Common myeloid progenitor, CD34-positive (primary cell): ENCODE data around the gene TSPAN17.

ENCODE experiments used
- CTCF ChIA-PET: fragments of 350-600 bp; sonication (Branson Sonifier 250); formaldehyde crosslinking; loops from one replicate; lab custom pipeline; 2021; ENCODE audit warnings: antibody characterized with exemption; lab: Charles Lee
- POLR2A ChIA-PET: fragments of 350-600 bp; sonication (Branson Sonifier 250); formaldehyde crosslinking; loops from one replicate; lab custom pipeline; 2021; ENCODE audit warnings: antibody characterized with exemption; lab: Charles Lee
- DNase-seq, 3 donors: peaks; one replicate each; pipeline versions ENCODE4 v3.0.0 to v3.0.0-alpha.2; 2013
- H3K27ac ChIP-seq, 2 experiments: 1 replicate in 1 of 2; 2 replicates in 1 of 2; pipeline ENCODE4 v1.7.0; 2013; ENCODE audit warnings: inconsistent platforms in 2 of 2, low read length in 2 of 2, mild to moderate bottlenecking in 2 of 2, low read depth in 1 of 2, moderate library complexity in 1 of 2; ENCODE audit not compliant: severe bottlenecking in 2 of 2, insufficient read depth in 1 of 2, poor library complexity in 1 of 2
- H3K27me3 ChIP-seq, 5 experiments: replicated peaks in 2 of 5; 1 replicate in 3 of 5; 2 replicates in 2 of 5; pipeline versions ENCODE4 v1.6.1 to v1.7.0; 2013; ENCODE audit warnings: low read length in 4 of 5, mild to moderate bottlenecking in 2 of 5, moderate library complexity in 2 of 5, inconsistent platforms in 1 of 5; ENCODE audit not compliant: insufficient read depth in 5 of 5, control insufficient read depth in 4 of 5
- H3K36me3 ChIP-seq, 4 experiments: 1 replicate in 2 of 4; 2 replicates in 2 of 4; pipeline versions ENCODE4 v1.6.1 to v1.7.0; 2013; ENCODE audit warnings: low read length in 3 of 4, control low read depth in 1 of 4, mild to moderate bottlenecking in 1 of 4; ENCODE audit not compliant: control insufficient read depth in 4 of 4, insufficient read depth in 4 of 4
- H3K4me1 ChIP-seq, 4 experiments: 1 replicate in 3 of 4; 2 replicates in 1 of 4; pipeline versions ENCODE4 v1.6.1 to v1.7.1; 2013; ENCODE audit warnings: low read length in 3 of 4, mild to moderate bottlenecking in 3 of 4, control low read depth in 1 of 4, inconsistent platforms in 1 of 4, moderate library complexity in 1 of 4; ENCODE audit not compliant: control insufficient read depth in 4 of 4, insufficient read depth in 4 of 4; ENCODE audit errors: control extremely low read depth in 1 of 4
- H3K4me3 ChIP-seq, 7 experiments: 1 replicate in 4 of 7; 2 replicates in 3 of 7; pipeline versions ENCODE4 v1.5.1 to v1.7.0; 2013; ENCODE audit warnings: mild to moderate bottlenecking in 7 of 7, low read length in 6 of 7, moderate library complexity in 6 of 7, inconsistent platforms in 2 of 7, low read depth in 2 of 7, control low read depth in 1 of 7; ENCODE audit not compliant: insufficient read depth in 4 of 7, control insufficient read depth in 1 of 7; ENCODE audit errors: extremely low read depth in 1 of 7
- H3K9me3 ChIP-seq, 5 experiments: 1 replicate in 4 of 5; 2 replicates in 1 of 5; pipeline versions ENCODE4 v1.6.1 to v1.7.1; 2013; ENCODE audit warnings: low read length in 4 of 5, mild to moderate bottlenecking in 2 of 5, inconsistent platforms in 1 of 5, low read depth in 1 of 5, moderate library complexity in 1 of 5; ENCODE audit not compliant: control insufficient read depth in 4 of 5, insufficient read depth in 2 of 5; ENCODE audit errors: control extremely low read depth in 1 of 5
- WGBS: methylation state at CpG from one replicate; pipeline ENCODE4 v1.1.5; 2013; ENCODE audit not compliant: insufficient coverage; 5-methylcytosine and 5-hydroxymethylcytosine counted together

The TSPAN17 gene

DNA sequence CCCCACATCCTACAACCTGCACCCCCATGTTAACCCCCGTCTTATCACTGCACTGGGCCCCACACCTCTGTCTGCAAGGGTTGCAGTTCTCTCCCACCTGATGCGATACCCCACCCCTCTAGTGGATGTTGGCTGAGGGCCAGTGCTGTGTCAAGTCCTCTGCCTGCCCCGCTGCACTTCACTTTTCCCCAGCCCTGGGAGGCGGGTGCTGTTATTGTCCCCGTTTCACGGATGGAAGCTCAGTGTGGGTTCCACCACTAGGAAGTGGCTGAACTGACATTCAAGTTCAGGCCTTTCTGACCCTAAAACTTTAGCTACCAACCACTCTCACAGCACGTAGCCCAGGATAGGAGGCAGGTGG, 20.4 kb upstream of the TSPAN17 start:
- Histone ChIP-seq H3K36me3 (no peaks in the 10 kb centered on the region), H3K27me3 (peaks cover 9 to 93% (median 28%) of the 10 kb centered on the region in 5 experiments), H3K4me3 (no peak overlapping the region), H3K27ac (no peak overlapping the region), H3K4me1 (peaks cover 2 to 15% (median 11%) of the 10 kb centered on the region in 4 experiments), H3K9me3 (no peaks in the 10 kb centered on the region)
- ChIA-PET CTCF (interaction anchor here (1.4 kb wide), 1 partner anchor 15 kb away, joined by 3 read pairs; no protein-coding TSS in a partner anchor), POLR2A (no interaction called here)
- 67% methylated on average over 4 of the region's 7 CpGs for WGBS
- no peak for DNase-seq

DNA sequence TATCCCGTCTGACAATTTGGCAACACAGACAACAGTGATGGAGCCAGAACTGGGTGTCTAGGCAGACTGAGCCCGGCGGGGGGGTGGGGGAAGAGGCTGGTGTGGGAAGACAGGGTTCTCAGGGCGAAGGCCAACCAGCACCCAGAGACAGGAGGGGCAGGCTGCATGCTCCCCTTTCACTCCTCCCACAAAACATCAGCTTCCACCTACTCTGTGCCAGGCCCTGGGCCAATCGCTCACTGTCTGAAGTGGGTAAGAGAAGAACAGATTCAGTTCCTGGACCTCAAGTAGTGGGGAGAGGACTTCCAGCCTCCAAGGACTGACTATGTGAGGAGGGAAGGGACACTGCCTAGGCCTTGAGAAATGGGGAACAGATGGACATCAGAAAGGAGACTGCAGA, 19.7 kb upstream of the TSPAN17 start:
- Histone ChIP-seq H3K36me3 (no peaks in the 10 kb centered on the region), H3K4me1 (peaks cover 2 to 15% (median 11%) of the 10 kb centered on the region in 4 experiments), H3K9me3 (no peaks in the 10 kb centered on the region), H3K27ac (no peak overlapping the region), H3K4me3 (no peak overlapping the region), H3K27me3 (peaks cover 11 to 90% (median 28%) of the 10 kb centered on the region in 5 experiments)
- ChIA-PET POLR2A (no interaction called here), CTCF (interaction anchor here (1.4 kb wide), 1 partner anchor 16 kb away, joined by 3 read pairs; no protein-coding TSS in a partner anchor)
- no peak for DNase-seq
- WGBS = 91% methylated on average over 2 of the region's 5 CpGs

DNA sequence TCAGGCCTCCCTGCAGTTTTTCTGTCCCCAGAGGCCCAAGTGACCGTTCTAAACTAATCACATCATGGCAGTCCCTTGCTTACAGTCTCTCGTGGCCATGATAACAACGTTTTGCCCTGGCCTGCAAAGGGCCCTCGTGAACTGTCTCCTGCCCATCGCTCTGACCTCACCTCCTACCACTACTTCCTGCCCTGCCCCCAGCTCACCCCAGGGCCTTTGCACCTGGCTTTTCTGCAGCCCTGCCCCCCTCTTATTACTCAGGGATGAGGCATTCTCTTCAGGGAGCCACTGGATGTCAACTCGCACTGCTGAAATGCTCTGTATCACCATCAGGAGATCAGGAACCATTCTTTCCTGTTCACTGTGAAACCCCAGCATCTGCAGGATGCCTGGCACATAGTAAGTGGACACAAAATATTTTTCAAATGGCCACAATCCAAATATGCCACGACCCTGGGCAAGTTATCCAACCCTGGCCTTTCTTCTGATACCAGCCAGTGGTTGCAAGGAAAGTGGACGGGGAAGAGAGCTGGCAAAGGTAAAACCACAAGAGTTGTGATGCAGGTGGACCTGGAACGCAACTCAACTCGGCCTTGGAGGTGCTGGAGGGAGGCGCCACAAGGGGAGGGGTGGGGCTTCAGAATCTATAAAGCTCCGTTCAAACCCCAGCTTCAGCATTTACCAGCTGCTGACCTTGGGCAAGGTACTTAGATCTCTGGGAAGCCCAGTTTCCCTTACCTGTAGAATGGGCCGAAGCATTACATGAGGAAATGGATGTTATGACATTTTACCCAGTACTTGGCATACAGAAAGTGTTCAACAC, 18.7 kb upstream of the TSPAN17 start:
- H3K36me3 ChIP-seq = no peaks in the 10 kb centered on the region
- H3K27ac ChIP-seq = no peak overlapping the region
- peaks cover 11 to 94% (median 34%) of the 10 kb centered on the region in 5 experiments for H3K27me3 ChIP-seq
- no peak overlapping the region for H3K4me3 ChIP-seq
- no peaks in the 10 kb centered on the region for H3K9me3 ChIP-seq
- no peak for DNase-seq
- 81% methylated on average over 11 of the region's 13 CpGs for WGBS
- CTCF ChIA-PET = no interaction called here
- POLR2A ChIA-PET = interaction anchor here (0.7 to 1.3 kb wide), 2 partner anchors 19 to 185 kb away, joined by 3 to 4 read pairs; partner anchors contain the start of gene TSPAN17
- H3K4me1 ChIP-seq = peaks cover 2 to 15% (median 11%) of the 10 kb centered on the region in 4 experiments

DNA sequence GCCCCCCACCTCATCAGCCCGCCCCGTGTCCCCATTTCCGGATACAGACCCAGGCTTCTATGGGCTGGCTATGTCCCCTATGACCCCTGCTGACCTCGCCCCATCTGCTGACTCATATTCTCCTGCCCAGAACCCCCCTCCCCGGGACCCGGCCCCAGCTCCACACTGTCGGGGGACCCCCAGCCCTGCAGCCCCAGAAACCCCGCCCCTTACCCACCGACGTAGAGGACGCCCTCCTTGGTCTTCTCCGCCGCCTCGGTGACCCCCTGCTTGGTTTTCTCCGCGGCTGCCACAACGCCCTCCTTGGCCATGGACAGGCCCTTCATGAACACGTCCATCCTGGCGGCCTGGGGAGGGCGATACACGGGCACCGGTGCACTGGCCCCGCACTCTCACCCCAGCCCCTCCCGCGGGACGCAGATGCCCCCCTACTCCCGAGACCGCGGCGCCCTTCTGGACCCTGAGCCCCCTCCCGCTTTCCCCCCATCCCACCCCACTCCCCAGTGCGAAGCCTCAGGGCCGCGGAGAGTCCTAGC, 17.9 kb upstream of the TSPAN17 start:
- CTCF ChIA-PET = interaction anchor here (0.9 to 2.2 kb wide), 3 partner anchors 8 to 56 kb away, joined by 3 to 14 read pairs (median 3); no protein-coding TSS in a partner anchor
- Histone ChIP-seq H3K27me3 (peaks cover 11 to 98% (median 35%) of the 10 kb centered on the region in 5 experiments), H3K36me3 (no peaks in the 10 kb centered on the region), H3K9me3 (no peaks in the 10 kb centered on the region), H3K27ac (no peak overlapping the region), H3K4me1 (peaks cover 2 to 15% (median 11%) of the 10 kb centered on the region in 4 experiments), H3K4me3 (no peak overlapping the region)
- POLR2A ChIA-PET = interaction anchor here (1.3 kb wide), 1 partner anchor 18 kb away, joined by 4 read pairs; the partner anchor contains the start of gene TSPAN17
- WGBS = 11% methylated on average over 25 of the region's 34 CpGs
- no peak for DNase-seq

DNA sequence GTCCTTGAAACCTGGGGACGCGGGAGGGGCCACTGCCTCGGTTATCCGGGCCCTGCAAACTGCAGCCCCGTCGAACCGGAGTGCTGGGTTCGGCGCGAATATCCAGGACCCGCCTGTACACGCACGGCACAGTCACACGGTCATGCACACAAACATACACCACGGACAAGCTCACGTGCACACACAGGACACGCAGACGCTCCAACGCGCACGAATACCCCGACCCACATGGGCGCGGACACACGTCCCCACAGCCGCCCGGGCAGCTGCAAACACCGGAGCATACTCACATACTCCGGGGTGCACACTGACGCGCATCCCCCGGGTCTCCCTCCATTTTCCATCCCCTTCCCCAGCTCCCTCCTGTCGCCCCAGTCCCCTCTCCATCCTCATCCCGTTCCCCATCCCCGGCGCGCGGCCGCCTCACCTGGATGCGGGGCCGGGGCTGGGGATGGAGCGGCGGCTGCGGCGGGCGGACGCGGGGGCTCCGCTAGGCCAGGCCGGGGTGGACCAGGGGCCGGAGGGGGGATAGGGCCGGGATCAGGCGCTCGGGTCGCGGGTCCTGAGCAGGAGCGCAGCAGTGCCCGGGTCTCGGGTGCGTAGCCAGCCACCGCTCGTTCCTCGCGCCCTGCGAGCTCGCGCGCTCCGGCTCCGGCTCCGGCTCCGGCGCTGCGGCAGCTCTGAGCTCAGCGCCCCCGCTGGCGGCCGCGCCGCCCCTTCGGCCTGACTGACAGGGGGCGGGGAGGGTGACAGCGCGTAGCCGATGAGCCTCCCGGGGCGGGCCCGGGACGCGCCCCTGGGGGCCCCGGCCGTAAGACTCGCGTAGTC, 17.2 kb upstream of the TSPAN17 start, which contains the start of the genes EIF4E1B and SNCB:
EIF4E1B (plus strand) TSS at position 823 of the 828 bp plus-strand sequence. CDS start 12,113 bp downstream, outside the sequence.
SNCB (minus strand) TSS at position 682 of the 828 bp plus-strand sequence. CDS start 880 bp downstream, outside the sequence.
- Histone ChIP-seq H3K9me3 (no peaks in the 10 kb centered on the region), H3K27ac (no peak within 1 kb of the TSS), H3K36me3 (no peaks in the 10 kb centered on the region), H3K4me1 (peaks cover 2 to 15% (median 11%) of the 10 kb centered on the region in 4 experiments), H3K27me3 (peaks cover 11 to 96% (median 32%) of the 10 kb centered on the region in 5 experiments), H3K4me3 (peak within 1 kb of the TSS in 4 of 7 experiments; percentile 22 to 60 (median 46))
- POLR2A ChIA-PET = no interaction called here
- under 1% methylated on average over 80 of the region's 94 CpGs for WGBS
- DNase-seq = peak; percentile 33 to 67 (median 60)
- CTCF ChIA-PET = interaction anchor here (0.8 to 2.2 kb wide), 9 partner anchors 8 to 57 kb away, joined by 3 to 14 read pairs (median 3); no protein-coding TSS in a partner anchor

DNA sequence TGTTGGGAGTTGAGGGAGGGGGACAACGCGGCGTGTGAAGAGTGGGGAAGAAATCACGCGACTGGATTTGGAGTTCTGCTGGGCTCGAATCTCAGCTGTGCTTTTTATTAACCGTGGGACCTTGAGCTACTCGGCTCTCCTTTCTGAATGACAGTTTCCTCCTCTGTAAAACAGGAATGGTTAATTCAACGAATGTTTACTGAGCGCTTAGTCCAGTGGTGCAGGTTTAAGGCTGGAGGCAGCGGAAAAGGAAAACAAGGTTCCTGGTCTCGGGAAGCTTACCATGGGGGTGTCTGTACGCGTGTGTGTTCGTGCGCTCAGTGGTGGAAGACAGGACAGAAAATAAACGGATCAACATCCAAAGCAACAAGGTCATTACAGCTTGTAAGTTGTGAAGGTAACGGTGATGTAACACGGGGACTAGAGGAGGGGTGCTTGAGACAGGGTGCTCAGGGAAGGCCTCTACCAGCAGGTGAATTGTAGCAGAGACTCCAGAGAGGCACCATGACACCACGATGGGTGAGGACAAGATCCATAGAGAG, 16.5 kb upstream of the TSPAN17 start:
- Histone ChIP-seq H3K27ac (no peak overlapping the region), H3K4me3 (peak overlapping the region in 4 of 7 experiments; percentile 22 to 60 (median 46)), H3K4me1 (peaks cover 2 to 15% (median 11%) of the 10 kb centered on the region in 4 experiments), H3K27me3 (peaks cover 11 to 94% (median 34%) of the 10 kb centered on the region in 5 experiments), H3K36me3 (no peaks in the 10 kb centered on the region), H3K9me3 (peaks cover 0 to 4% (median 0%) of the 10 kb centered on the region in 5 experiments)
- no peak for DNase-seq
- 5% methylated on average over 19 of the region's 20 CpGs for WGBS
- CTCF ChIA-PET = interaction anchor here (0.8 to 2.2 kb wide), 8 partner anchors 9 to 36 kb away, joined by 3 to 14 read pairs (median 4); no protein-coding TSS in a partner anchor
- POLR2A ChIA-PET = no interaction called here
